K562 (cell line): ENCODE measurements around the gene ACSM2B. TPM values are rescaled to one million over a fixed set of nuclear protein-coding genes. Genes with fewer than 3 reads are reported as not detected.

Experiments used
- ATAC-seq: fragments of 200-7000 bp; cut with Tn5 transposase; 3 replicates; pipeline ENCODE4 v1.9.1; 2020; ENCODE audit warnings: moderate library complexity
- BruUV-seq: library from RNA; stranded (reverse); fragments of 400-500 nt; replicated peaks from 2 replicates; lab custom pipeline; 2021; lab: Mats Ljungman, UMichigan
- CTCF ChIA-PET: fragments of 300-600 bp; formaldehyde crosslinking; extraction: SDS; loops from one replicate; lab custom pipeline; 2021; ENCODE audit warnings: low intra/inter-chr PET ratio; lab: Yijun Ruan, JAX
- POLR2A ChIA-PET: fragments of 300-600, 350-650 bp; sonication (Branson Sonifier 250); formaldehyde crosslinking; extraction: SDS; loops from one replicate; lab custom pipeline; 2021; ENCODE audit warnings: antibody characterized with exemption, inconsistent platforms; lab: Yijun Ruan, JAX
- DNase-seq, 4 experiments: peaks; one replicate each; pipeline versions ENCODE4 v3.0.0 to v3.0.0-alpha.2; 2011 to 2018; ENCODE audit warnings: low spot score in 3 of 4, mixed read lengths in 3 of 4; ENCODE audit errors: extremely low read depth in 1 of 4
- FAIRE-seq: peaks from 2 replicates; lab custom pipeline; 2011; peaks lifted over from hg19 to GRCh38; lab: Jason Lieb, UNC
- H2AFZ ChIP-seq: 2 replicates; pipeline ENCODE4 v1.6.0; 2011; ENCODE audit warnings: low read depth, low read length, control low read depth, inconsistent platforms
- H3K27ac ChIP-seq: fragments of 200-600 bp; 3 replicates; pipeline ENCODE4 v1.8.0; 2011; ENCODE audit warnings: low read depth, mild to moderate bottlenecking, control low read depth, inconsistent platforms, low read length, moderate library complexity, mixed read lengths; ENCODE audit errors: extremely low read depth
- H3K27me3 ChIP-seq, 2 experiments: fragments of 300-600 bp in 1 of 2; 2 replicates in 1 of 2; 3 replicates in 1 of 2; pipeline versions ENCODE4 v1.6.0 to v1.8.0; 2011; ENCODE audit warnings: inconsistent platforms in 2 of 2, low read length in 2 of 2, mild to moderate bottlenecking in 1 of 2, mixed read lengths in 1 of 2, moderate library complexity in 1 of 2; ENCODE audit not compliant: control insufficient read depth in 2 of 2, insufficient read depth in 2 of 2
- H3K36me3 ChIP-seq: fragments of 300-600 bp; 3 replicates; pipeline ENCODE4 v1.8.0; 2011; ENCODE audit warnings: mild to moderate bottlenecking, low read length, inconsistent platforms; ENCODE audit not compliant: control insufficient read depth, insufficient read depth
- H3K4me1 ChIP-seq, 2 experiments: fragments of 200-600 bp in 1 of 2; replicated peaks in 1 of 2; 2 replicates in 1 of 2; 3 replicates in 1 of 2; pipeline versions ENCODE4 v1.5.1 to v1.8.0; 2011; ENCODE audit warnings: inconsistent platforms in 2 of 2, low read length in 2 of 2, mild to moderate bottlenecking in 1 of 2, mixed read lengths in 1 of 2, moderate library complexity in 1 of 2; ENCODE audit not compliant: control insufficient read depth in 2 of 2, insufficient read depth in 2 of 2
- H3K4me2 ChIP-seq: 2 replicates; pipeline ENCODE4 v1.6.1; 2011; ENCODE audit warnings: low read length, control low read depth, inconsistent platforms, mixed read lengths; ENCODE audit not compliant: insufficient read depth
- H3K4me3 ChIP-seq: fragments of 200-600 bp; sonication (generic), shearing (Covaris generic); 2 replicates; pipeline ENCODE4 v1.5.1; 2016; ENCODE audit warnings: control low read depth, inconsistent platforms
- H3K79me2 ChIP-seq: fragments of 200-600 bp; 3 replicates; pipeline ENCODE4 v1.8.0; 2011; ENCODE audit warnings: low read length, inconsistent platforms; ENCODE audit not compliant: control insufficient read depth, insufficient read depth
- H3K9ac ChIP-seq, 2 experiments: 2 replicates each; pipeline versions ENCODE4 v1.6.0 to v1.6.1; 2011; ENCODE audit warnings: low read depth in 2 of 2, low read length in 2 of 2, control low read depth in 1 of 2, inconsistent platforms in 1 of 2, mild to moderate bottlenecking in 1 of 2, mixed read lengths in 1 of 2; ENCODE audit not compliant: insufficient read depth in 1 of 2
- H3K9me1 ChIP-seq: one replicate; pipeline ENCODE4 v1.6.0; 2011; ENCODE audit warnings: inconsistent platforms, mild to moderate bottlenecking, low read length, moderate library complexity; ENCODE audit not compliant: control insufficient read depth, insufficient read depth
- H3K9me3 ChIP-seq: replicated peaks from 2 replicates; pipeline ENCODE4 v1.5.1; 2011; ENCODE audit warnings: low read depth, low read length, inconsistent platforms; ENCODE audit not compliant: control insufficient read depth, insufficient read depth
- H4K20me1 ChIP-seq: replicated peaks from 2 replicates; pipeline ENCODE4 v1.6.1; 2011; ENCODE audit warnings: low read length, inconsistent platforms, mixed read lengths; ENCODE audit not compliant: control insufficient read depth, insufficient read depth
- CBX5 ChIP-seq: IDR thresholded peaks from 2 replicates; pipeline ENCODE4 v1.6.1; 2014; ENCODE audit warnings: low read depth, borderline replicate concordance
- ETV5 ChIP-seq: sonication (generic); formaldehyde crosslinking; IDR thresholded peaks from 2 replicates; pipeline ENCODE4 v1.4.0; 2020; ENCODE audit warnings: low read depth, mild to moderate bottlenecking, missing genetic modification reagents
- MLLT1 ChIP-seq, 2 experiments: fragments of 450-650 bp; IDR thresholded peaks; 2 replicates each; pipeline ENCODE4 v1.6.1; 2016
- NUFIP1 ChIP-seq: fragments of 450-650 bp; IDR thresholded peaks from 2 replicates; pipeline ENCODE4 v1.6.1; 2018; ENCODE audit not compliant: partially characterized antibody
- TAF15 ChIP-seq: fragments of 200-400 bp; formaldehyde crosslinking; IDR thresholded peaks from 2 replicates; pipeline ENCODE4 v1.6.1; 2017; ENCODE audit warnings: mild to moderate bottlenecking, low read depth, low read length, moderate library complexity
- TFAM ChIP-seq: fragments of 250-450 bp; sonication (Bioruptor Pico); conservative IDR thresholded peaks from 2 replicates; pipeline ENCODE4 v1.5.0; 2021; ENCODE audit warnings: mild to moderate bottlenecking, moderate library complexity
- WGBS: fragments of 100-300 bp; shearing (Covaris generic); methylation state at CpG from one replicate; pipeline ENCODE4 v1.1.6; 2016; ENCODE audit warnings: low coverage, mixed read lengths; ENCODE audit not compliant: insufficient coverage; ENCODE audit errors: missing lambda C conversion rate; 5-methylcytosine and 5-hydroxymethylcytosine counted together
- in situ Hi-C: fragments of 300-500 bp; cut with MboI; formaldehyde crosslinking; loops from 4 replicates; pipeline ENCODE4 v1.15.0; 2018; ENCODE audit warnings: inconsistent platforms, mixed read lengths
- intact Hi-C: fragments of 100-400 bp; cut with micrococcal nuclease; formaldehyde crosslinking; loops from 2 replicates; pipeline ENCODE4 v1.14.2; 2022
- polyA plus RNA-seq, 8 experiments: library from polyadenylated mRNA; depleted of rRNA in 4 of 8; stranded (reverse) in 5 of 8; unstranded in 3 of 8; fragments of >200 nt; fragmentation: Nextera tagmentation in 2 of 8; fragmentation: Illumina TruSeq in 1 of 8; extraction: Ambion mirVana in 2 of 8; extraction: Trizol in 1 of 8; gene quantifications; 2 replicates each; pipeline versions ENCODE4 v1.2.1 to v1.2.3, GENCODE V29; 2011 to 2014; ENCODE audit warnings: inconsistent platforms in 1 of 8, missing spikeins in 1 of 8
- total RNA-seq, 7 experiments: library from RNA; depleted of rRNA in 6 of 7; stranded (reverse); fragments of >200 nt in 6 of 7; fragmentation: Illumina TruSeq in 2 of 7; extraction: Trizol in 2 of 7; gene quantifications; 2 replicates each; pipeline versions ENCODE4 v1.2.1 to v1.2.3, GENCODE V29; 2011 to 2021; ENCODE audit warnings: low replicate concordance in 1 of 7
- TF ChIP-seq, protein P1 (sequence below): fragments of 450-650 bp; IDR thresholded peaks from 2 replicates; pipeline ENCODE4 v1.6.1; 2016
- TF ChIP-seq, protein P2 (sequence below): fragments of 250-450 bp; sonication (Bioruptor Pico); IDR thresholded peaks from 2 replicates; pipeline ENCODE4 v1.4.0; 2020; ENCODE audit warnings: mild to moderate bottlenecking
- TF ChIP-seq, protein P3 (sequence below): fragments of 250-450 bp; sonication (Bioruptor Pico); IDR thresholded peaks from 2 replicates; pipeline ENCODE4 v1.5.0; 2021

ACSM2B gene
- total and polyA plus RNA-seq, 9 of the 15 experiments (the other 6 are each of a cell fraction or from before 2014, with no cell fraction given): 0.06 to 0.69 (median 0.55) TPM; not detected in 3

DNA sequence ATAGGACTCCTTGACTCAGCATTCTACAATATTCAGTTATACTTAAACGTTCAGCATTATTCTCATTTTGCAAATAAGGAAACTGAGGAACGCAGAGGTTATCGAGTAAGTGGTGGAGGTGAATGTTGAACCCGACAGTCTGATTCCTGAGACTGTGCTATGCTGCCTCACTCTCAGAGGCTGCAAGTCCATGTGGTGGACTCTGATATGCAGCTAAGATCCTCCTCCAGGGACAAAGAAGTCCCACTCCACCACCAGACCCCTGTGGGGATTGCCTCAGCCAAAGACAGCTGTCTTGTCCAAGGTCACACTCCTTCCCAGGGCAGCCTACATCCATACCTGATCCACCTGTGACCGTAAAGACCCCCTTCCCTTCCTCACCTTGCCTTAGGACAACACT lies 37.5 kb downstream of the ACSM2B start:
- Histone ChIP-seq H3K36me3 (no peaks in the 10 kb centered on the region), H3K4me2 (no peak overlapping the region), H2AFZ (no peak overlapping the region), H3K27me3 (no peaks in the 10 kb centered on the region; a peak in 1 of 5 replicates)
- no TSS peak for BruUV-seq
- ATAC-seq: peak; percentile 69
- WGBS: 7% methylated on average over 5 of the region's 5 CpGs
- POLR2A ChIA-PET: interaction anchor here (0.6 kb wide), 1 partner anchor 10 kb away, joined by 3 read pairs; no protein-coding TSS in a partner anchor
- in situ Hi-C loops: no loop called here
- CTCF ChIA-PET: no interaction called here
- TF ChIP-seq MLLT1 (IDR thresholded peaks at IDR 0.05) (no peak), CBX5 (no peak), ETV5 (CRISPR knock-in tag) (no peak), TAF15 (no peak), NUFIP1 (no peak), TFAM (CRISPR knock-in tag) (no peak)
- TF ChIP-seq, protein P1, sequence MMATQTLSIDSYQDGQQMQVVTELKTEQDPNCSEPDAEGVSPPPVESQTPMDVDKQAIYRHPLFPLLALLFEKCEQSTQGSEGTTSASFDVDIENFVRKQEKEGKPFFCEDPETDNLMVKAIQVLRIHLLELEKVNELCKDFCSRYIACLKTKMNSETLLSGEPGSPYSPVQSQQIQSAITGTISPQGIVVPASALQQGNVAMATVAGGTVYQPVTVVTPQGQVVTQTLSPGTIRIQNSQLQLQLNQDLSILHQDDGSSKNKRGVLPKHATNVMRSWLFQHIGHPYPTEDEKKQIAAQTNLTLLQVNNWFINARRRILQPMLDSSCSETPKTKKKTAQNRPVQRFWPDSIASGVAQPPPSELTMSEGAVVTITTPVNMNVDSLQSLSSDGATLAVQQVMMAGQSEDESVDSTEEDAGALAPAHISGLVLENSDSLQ: no peak
- TF ChIP-seq, protein P2, sequence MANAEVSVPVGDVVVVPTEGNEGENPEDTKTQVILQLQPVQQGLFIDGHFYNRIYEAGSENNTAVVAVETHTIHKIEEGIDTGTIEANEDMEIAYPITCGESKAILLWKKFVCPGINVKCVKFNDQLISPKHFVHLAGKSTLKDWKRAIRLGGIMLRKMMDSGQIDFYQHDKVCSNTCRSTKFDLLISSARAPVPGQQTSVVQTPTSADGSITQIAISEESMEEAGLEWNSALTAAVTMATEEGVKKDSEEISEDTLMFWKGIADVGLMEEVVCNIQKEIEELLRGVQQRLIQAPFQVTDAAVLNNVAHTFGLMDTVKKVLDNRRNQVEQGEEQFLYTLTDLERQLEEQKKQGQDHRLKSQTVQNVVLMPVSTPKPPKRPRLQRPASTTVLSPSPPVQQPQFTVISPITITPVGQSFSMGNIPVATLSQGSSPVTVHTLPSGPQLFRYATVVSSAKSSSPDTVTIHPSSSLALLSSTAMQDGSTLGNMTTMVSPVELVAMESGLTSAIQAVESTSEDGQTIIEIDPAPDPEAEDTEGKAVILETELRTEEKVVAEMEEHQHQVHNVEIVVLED (CRISPR knock-in tag): no peak
- TF ChIP-seq, protein P3, sequence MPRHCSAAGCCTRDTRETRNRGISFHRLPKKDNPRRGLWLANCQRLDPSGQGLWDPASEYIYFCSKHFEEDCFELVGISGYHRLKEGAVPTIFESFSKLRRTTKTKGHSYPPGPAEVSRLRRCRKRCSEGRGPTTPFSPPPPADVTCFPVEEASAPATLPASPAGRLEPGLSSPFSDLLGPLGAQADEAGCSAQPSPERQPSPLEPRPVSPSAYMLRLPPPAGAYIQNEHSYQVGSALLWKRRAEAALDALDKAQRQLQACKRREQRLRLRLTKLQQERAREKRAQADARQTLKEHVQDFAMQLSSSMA: no peak
- TF ChIP-seq, all 486 proteins: peak for 0
- no peak for DNase-seq
- Histone ChIP-seq H3K9ac (no peak overlapping the region), H3K27ac (no peak overlapping the region), H3K79me2 (no peaks in the 10 kb centered on the region), H4K20me1 (no peaks in the 10 kb centered on the region), H3K4me1 (no peaks in the 10 kb centered on the region; a peak in 1 of 5 replicates), H3K9me3 (no peaks in the 10 kb centered on the region), H3K4me3 (no peak overlapping the region), H3K9me1 (no peaks in the 10 kb centered on the region)
- intact Hi-C loops: loop anchor here (10.0 kb wide), 1 partner anchor 266 kb away; the partner anchor contains the start of genes ERI2 and REXO5
- no peak for FAIRE-seq
